HG03095 (cell line): Measurements from ENCODE around the gene SGPP1.
"Not testable (repeated sequence)": the region's sequence is repeated elsewhere in the genome, so short reads cannot be mapped to it uniquely, and the experiment has no call there.

Experiments
- ATAC-seq: cut with Tn5 transposase; IDR thresholded peaks from one replicate; pipeline ENCODE4 v1.9.1; 2021; ENCODE audit warnings: moderate library complexity; ENCODE audit not compliant: unreplicated experiment

Gene SGPP1

DNA sequence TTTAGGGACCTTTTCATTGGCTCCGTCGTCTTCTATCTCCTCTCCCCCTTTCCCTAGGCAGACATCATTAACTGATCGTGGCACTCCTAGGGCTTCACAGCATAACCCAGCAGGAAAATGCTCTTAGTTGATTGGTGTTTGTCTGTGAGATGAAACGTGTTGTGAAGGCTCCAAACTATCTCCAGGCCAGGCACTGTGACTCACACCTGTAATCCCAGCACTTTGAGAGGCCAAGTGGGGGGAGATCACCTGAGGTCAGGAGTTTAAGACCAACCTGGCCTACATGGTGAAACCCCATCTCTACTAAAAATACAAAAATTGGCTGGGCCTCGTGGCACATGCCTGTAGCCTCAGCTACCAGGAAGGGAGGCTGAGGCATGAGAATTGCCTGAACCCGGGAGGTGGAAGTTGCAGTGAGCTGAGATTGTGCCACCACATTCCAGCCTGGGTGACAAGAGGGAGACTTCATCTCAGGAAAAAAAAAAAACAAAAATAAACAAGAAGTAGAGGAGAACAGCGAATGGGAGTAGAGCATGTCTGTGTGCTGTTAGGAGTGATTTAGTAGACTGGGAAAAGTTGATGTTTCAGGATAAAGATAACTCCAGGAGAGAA lies 53.9 kb downstream of the SGPP1 start:
- ATAC-seq: no peak

DNA sequence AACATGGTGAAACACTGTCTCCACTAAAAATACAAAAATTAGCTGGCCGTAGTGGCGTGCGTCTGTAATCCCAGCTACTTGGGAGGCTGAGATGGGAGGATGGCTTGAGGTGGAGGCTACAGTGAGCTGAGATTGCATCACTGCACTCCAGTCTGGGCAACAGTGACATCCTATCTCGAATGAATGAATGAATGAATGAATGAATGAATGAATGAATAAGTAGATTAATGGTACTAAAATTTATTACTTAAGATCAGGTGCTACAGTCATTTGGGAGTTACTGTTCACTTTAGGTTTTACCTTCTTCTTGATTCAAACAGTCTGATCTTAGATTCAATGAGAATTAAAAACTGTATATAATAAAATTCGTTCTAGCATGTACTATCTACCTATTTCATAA lies 54.6 kb downstream of the SGPP1 start:
- no peak for ATAC-seq

DNA sequence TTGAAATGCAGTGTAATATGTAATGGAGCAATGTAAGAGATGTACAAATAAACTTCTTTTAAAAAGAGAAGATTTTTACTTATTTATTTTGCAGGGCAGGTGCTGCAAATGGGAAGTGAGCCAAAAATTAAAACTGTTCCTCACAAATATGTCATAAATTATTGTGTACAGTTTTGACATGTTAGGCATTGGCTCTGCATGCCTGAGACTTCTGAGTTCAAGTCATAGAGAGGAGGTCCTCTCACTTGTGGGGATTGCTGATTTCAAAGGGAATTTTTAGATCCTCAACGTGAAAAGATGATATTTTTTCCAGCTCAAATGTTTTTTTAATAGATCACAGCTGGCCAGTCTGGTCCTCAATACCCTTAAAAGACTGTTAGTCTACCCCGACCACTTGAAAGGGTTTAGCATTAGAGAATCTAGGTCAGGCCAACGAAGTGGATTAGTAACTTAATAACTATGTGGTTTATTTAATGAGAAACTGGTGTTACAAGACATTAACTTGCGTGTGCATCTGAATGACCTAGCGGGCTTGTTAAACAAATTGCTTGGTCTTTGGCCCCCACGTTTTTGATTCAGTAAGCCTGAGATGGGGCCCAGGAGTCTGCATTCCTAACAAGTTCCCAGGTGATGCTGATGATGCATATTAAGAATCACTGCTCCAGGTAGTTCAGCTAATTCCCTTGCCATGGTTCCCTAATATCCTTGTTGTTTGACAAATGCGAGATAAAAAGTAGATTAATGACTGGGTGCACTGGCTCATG lies 55.3 kb downstream of the SGPP1 start:
- ATAC-seq: peak; percentile 56

DNA sequence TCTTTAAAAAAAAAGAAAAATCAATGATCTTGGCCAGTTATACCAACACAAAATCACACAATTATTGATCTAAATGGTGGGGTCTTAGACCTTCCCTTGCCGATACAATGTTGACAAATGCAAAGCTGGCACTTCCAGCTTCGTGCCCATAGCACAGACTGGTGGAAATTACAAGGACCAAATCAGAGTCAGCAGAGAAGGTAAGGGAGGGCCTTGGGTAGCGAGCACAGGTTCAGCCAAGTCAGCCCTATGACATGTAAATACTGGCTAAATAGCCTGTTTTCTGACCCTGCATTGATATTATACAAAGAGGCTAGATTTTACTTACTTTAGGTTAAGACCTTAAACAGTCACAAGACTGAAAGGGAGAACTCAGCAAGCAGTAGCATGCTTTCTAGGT lies 55.9 kb downstream of the SGPP1 start:
- peak; percentile 18 for ATAC-seq

DNA sequence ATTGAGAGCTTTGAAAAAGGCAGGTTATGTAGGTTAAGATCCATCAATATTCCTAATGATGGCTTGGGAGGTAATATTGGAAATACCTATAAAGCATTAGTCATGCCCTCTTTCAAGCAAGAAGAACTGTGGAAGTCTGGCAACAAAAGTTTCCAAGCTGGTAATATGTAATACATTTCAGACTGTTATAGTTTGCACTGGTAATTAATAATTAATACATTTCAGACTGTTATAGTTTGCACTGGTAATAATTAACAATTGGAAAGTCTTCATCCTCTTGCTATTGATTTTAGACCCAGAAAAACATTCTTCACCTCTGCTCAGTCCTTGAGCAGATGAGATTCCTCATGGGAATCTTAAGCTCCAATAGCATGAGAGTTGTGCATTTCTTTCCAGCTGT lies 57.2 kb downstream of the SGPP1 start:
- no peak for ATAC-seq

DNA sequence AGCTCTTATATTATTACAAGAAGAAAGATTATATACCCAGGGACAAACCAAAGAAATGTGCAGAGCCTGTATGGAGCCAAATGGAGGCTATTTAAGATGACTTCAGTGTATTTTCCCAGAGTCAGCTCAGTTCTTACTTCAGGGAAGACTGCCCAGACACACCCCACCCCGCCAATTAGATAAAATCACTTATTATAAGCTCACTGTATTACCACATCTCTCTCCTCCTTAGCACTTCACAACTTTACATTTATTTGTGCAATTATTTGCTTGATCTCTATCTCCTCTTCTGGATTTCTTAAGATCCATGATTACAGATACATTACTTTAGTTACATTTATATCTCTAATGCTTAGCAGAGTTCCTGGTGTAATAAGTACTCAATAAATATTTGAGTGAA lies 61.5 kb downstream of the SGPP1 start:
- no peak for ATAC-seq

DNA sequence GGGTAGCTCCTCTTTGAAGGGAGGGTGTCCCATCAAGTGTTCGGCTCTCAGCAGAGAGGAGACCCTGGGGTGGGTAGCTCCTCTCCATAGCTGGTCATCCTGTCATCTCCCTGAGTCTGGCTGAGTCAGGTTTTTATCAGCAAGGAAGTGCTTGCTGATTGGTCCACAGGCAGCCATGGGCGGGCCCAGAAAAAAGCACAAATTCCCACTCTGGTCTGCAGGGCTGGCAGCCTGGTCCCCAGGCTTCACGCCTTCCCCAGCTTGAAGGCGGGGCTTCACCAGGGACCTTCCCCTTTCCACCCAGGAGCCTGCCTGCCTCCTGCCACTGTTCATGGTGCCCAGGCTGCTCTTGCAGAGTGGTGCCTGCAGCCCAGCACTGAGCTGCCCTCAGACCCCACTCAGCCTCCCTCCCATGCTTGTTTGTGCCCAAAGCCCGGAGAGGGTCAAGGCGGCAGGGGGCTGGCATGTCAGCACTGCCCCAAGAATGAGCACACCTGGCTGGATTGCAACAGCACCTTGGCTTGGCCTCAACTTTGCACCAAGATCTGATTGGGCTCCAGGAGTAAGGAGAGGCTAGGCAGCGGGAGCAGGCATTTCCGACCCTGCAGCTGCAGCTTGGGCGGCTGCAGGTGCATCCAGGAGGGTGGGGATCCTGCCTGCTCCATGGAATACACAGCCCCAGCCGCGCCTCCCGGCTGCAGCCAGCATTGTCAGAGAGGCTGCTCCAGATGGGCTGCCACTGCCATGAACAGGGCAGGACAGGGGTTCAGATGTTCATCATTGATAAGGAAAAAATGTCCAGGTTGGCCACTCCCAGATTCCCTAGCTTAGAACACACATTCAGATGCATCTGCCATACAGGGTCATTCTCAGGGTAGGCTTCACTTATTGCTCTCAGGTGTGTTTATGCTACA lies 64.2 kb downstream of the SGPP1 start:
- no peak for ATAC-seq

DNA sequence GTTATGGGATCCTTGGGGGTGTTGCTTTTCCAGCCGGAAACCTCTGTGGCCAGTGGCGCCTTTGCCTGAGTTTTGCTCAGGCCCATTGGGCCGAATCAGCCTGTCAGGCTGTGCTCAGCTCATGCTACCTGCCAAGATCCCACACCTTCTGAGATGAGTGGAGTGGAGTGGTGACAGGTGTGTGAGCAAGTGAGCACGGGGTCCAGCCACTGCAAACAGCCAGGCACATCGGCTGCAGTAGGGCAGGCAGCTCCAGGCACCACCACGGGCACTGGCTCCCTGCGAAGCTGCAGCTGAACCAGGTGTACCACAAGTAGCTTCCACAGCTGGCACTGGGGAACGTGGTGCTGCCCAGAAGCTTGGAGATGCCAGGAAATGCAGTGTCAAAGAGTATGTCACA lies 65.1 kb downstream of the SGPP1 start:
- ATAC-seq: no peak

DNA sequence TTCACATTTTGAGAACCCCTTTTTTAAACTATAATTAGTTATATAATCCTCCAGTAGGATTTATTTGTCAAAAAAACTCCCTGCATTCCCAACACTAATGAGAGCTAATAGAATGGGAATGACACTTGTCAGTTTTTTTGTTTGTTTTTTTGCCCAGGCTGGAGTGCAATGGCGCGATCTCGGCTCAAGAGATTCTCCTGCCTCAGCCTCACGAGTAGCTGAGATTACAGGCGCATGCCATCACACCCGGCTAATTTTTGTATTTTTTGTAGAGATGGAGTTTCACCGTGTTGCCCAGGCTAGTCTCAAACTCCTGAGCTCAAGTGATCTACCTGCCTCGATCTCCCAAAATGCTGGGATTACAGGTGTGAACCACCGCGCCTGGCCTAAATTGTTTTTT lies 66.0 kb downstream of the SGPP1 start:
- not testable (repeated sequence) for ATAC-seq

DNA sequence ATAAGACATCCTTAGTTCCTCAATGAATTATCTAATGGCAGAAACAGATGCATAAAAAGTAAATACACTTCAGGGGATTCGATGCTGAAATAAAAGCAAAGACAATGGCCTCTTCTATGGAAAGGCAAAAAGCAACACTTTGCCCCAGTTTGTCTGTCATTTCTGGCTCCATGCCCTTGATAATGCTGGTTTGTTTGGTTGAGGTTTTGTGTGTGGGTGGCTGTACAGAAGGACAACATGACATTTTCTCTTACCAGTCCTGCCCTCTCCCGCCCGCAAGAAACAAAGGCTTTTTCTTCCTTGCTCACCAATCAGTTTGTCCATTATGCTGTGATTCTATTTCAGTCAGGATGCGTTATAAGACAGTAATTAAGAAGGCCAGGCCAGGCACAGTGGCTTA lies 68.1 kb downstream of the SGPP1 start:
- no peak for ATAC-seq

DNA sequence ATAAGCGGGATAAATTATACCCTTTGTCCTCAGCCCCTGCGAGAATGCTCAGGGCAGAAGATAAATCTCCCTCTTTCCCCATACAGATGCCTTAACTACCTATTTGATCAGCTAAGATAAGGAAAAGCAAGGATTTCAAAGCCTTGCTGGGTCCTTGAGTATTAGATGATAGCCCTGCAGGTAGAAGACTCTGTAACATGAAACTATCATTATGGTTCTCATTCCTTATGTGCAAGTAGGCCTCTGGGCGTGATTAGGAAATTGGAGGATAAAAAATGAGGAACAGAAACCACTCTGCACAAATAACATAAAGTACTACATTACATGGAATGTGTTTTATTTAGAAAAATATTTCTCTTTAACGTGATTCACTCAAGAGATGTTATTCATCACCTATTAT lies 71.7 kb downstream of the SGPP1 start:
- no peak for ATAC-seq

DNA sequence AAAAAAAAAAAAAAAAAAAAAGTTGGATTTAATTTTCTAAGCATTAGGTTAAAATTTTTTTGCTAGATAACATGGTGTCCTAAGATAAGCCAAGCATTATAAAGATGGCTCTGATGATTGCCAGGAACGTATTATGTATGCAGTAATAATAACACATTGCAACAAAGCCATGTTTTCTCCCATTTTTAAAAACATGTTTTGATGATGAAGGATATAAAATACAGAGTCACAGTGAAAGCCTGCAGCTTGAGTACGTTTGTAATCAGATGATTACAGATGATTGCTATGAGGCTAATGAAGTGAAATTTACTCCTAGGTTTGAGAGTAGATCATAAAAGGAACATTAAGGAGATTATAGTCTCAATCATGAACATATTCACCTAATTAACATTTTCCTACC lies 72.9 kb downstream of the SGPP1 start:
- ATAC-seq: no peak

DNA sequence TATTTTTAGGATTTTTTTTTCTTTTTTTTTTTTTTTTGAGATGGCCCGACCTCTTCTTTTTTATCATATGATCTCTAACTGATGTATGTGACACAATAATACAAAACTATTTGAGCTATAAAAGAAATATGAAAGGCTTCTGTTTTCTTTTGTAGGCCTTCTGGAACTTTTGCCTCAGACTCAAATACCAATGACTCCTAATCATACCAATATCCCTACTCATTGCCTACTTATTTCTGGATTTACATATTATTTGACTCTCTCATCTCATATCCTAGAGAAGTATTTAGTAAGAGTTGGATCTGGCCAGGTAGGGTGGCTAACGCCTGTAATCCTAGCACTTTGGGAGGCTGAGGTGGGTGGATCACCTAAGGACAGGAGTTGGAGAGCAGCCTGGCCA lies 73.5 kb downstream of the SGPP1 start:
- ATAC-seq: no peak

DNA sequence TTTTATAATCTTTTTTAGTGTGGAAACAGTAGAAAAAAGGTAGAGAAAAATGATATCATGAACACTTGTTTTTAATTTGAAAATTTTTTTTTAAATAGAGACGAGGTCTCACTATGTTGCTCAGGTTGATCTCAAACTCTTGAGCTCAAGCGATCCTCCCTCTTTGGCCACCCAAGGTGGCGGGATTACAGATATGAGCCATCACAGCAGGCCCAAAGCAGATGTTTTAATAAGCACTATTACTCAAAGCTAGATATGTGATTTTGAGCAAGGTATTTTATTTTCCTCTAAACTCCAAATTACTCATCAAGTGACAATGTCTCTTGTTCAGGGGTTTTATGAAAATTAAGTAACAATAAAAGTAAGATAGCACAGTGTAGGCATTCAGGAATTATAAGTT lies 75.5 kb downstream of the SGPP1 start:
- ATAC-seq: no peak

DNA sequence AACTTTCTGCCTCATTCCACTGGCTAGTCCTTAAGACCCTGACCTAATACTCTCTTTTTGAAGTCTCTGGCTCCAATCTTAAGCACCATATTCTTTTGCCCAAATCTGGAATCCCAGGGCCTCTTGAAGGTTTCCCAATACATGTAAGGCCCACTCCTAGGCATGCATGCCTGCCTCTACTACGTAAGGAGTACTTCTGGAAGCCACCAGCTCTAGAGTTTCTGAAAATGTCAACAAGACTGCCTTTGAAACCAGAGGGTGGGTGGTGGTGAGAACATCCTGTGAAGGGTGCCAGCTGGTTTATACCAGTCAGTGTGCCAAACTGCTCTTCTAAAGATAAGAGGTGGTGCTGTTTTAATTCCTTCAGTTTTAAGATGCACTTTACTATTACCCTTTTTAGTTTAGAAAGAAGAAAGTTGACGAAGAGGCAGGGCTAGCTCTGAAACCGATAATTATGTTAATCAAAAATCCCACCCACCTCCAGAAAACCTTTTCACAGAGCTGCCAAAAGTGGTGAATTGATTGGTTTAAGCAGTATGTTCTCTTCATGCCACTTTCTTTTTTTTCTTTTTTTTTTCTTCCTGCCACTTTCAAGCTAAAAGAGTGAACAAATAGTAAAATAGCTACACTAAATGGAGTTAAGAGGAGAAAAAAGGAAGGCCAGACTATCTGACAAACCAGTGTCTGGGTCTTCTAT lies 77.5 kb downstream of the SGPP1 start:
- ATAC-seq: no peak

DNA sequence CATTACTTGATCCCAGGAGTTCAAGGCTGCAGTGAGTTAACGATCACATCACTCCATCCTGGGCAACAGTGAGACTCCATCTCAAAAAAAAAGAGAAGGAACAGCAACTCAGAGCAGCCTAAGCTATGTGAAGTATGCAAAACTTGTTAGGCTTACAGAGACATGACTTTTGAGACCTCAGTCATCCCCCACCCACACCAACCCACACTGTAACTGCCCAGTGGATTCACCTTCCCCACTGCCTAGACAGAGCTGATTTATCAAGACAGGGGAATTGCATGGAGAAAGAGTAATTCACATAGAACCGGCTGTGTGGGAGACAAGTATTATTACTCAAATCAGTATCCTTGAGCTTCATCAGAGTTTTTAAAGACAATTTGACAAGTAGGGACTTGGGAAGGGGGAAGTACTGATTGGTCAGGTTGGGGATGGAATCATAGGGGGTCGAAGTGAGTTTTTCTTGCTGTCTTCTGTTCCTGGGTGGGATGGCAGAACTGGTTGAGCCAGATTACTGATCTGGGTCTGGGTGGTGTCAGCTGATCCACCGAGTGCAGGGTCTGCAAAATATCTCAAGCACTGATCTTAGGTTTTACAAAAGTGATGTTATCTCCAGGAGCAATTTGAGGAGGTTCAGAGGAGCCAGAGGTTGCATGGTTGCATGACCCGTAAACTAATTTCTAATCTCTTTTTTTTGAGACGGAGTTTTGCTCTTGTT lies 80.0 kb downstream of the SGPP1 start:
- no peak for ATAC-seq

DNA sequence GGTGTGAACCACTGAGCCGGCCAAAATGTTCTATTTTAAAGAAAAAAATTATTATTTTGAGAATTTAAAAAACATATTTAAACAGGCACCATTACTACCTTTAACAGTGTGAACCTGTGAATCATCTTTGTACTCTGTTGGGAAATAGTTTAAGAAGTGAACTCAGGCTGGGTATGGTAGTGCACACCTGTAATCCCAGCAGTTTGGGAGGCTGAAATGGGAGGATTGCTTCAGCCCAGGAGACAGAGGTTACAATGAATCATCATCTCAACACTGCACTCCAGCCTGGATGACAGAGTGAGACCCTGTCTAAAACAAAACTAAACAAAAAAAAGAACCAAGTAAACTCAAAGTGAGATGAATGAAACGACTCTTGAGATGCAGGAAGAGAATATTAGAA lies 83.1 kb downstream of the SGPP1 start:
- no peak for ATAC-seq

DNA sequence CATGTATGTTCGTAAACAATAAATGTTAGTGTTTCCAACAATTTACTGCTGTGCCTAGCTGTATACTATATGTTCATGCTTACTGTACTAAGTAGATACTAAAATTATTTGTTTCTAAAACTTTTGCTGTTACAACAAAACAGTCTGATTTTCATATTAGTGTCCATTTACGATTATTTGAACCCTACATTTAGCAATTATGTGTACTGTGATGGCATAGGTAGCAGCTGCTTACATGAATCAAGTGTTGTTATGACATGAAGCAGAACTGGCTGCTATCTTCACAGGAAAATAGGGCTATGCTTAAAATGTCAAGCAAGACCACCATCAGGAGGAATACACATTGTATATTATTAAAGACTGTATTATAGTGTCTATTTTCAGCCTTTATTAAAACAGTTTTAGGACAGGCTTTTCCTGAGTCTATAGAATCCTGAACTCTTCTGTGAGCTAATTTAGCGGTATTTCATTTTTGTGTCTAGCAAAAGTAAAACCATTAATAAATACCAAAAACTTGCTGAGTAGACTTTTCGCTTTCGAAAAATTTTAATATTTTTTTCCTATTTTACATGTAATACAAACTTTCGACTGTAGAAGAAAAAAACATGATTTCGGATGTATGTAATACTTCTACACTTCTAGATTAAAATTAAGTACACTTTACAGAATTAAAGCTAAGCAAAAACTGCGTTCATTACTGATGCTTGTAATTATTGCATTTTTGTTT lies 85.0 kb downstream of the SGPP1 start:
- ATAC-seq: no peak

DNA sequence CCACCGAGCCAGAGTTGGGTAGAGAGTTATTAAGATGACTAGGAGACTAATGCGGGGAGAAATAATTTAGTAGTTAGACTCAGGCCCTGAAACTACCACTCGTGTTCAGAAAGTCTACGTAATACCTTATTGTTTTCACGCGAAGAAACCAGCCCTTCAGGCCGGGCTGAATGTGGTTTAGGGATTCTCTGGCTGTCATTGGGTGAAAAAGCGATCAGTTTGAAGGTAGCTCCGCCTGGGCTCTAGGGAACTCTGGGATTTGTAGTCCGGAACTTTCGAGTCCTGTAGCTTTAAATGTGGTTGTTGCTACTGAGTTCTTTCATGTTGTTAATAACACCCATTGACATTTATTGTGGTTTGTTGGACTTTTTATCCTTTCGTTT lies 85.6 kb downstream of the SGPP1 start:
- peak; percentile 58 for ATAC-seq
